Epithelial cell of prostate (primary cell): Measurements from ENCODE around the gene CHIT1.
"Not testable (repeated sequence)": the region's sequence is repeated elsewhere in the genome, so short reads cannot be mapped to it uniquely, and the experiment has no call there.

Experiments
- DNase-seq: peaks from one replicate; pipeline ENCODE4 v3.0.0-alpha.2; 2011; ENCODE audit warnings: low read depth, low spot score
- H3K27ac ChIP-seq: fragments of 450-650 bp; 2 replicates; pipeline ENCODE4 v1.5.1; 2017; ENCODE audit warnings: mild to moderate bottlenecking

Gene CHIT1

DNA sequence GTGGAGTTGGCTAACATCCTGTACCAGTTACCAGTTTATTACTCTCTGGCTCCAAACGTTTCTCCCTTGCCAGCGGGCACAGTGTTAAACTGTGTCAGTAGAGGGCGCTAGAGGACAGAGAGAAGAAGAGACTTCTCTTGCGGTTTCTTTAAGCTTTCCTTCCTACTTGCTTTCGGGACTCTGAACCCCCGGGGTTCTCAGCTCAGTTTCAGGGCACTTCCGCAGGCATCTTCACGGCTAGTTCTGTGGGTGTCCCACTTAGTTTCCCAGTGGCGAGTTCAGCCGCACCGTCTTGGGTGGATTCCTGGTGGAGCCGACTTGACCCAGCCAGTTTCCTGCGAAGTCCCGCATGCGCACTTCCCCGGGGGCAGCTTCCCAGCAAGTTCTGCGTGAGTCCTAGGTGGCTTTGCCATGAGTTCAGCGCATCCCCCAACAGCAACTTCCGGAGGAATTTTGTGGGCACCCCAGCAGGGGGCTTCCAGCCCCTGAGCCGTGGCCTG, 37.9 kb upstream of the CHIT1 start:
- DNase-seq, result no peak
- peak overlapping the region; percentile 38 for H3K27ac ChIP-seq

DNA sequence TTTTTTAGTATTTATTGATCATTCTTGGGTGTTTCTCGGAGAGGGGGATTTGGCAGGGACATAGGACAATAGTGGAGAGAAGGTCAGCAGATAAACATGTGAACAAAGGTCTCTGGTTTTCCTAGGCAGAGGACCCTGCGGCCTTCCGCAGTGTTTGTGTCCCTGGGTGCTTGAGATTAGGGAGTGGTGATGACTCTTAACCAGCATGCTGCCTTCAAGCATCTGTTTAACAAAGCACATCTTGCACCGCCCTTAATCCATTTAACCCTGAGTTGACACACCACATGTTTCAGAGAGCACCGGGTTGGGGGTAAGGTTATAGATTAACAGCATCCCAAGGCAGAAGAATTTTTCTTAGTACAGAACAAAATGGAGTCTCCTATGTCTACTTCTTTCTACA, 36.7 kb upstream of the CHIT1 start:
- H3K27ac ChIP-seq, result peak overlapping the region; percentile 76
- DNase-seq, result not testable (repeated sequence)

DNA sequence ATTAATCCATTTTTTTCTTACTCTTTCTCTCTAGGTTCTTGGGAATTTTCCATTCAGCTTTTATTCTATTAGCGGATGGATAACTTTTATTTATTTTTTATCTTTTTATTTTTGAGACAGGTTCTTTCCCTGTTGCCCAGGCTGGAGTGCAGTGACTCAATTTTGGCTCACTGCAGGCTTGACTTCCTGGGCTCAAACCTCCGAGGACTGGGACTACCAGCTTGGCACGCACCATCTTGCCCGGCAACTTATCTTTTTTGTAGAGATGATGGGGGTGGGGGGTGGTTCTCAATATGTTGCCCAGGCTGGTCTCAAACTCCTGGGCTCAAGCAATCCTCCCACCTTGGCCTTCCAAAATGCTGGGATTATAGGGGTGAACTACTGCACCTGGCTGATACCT, 36.1 kb upstream of the CHIT1 start:
- peak overlapping the region; percentile 76 for H3K27ac ChIP-seq
- no peak for DNase-seq

DNA sequence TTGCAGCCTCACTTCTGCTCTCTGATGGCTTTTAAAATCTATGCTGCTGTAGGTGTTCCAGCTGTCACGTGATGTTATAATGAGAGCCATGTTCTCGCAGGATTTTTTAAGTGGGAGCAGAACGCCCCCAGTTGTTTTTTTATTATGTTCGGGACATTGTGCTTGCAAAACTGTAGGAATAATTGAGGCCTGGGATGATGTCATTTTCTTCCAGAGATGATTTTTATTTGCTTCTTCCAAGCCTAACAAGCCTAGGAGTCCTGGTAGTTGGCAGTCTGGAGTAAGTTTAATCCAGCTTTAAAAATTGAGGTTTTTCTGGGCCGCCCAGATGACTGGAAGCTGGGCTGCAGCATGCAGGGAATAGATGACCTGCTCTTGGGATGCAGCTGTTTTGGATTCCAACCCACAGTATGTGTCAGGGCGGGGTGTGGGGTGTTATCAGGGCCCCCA, 34.6 kb upstream of the CHIT1 start:
- no peak for DNase-seq
- H3K27ac ChIP-seq, result peak overlapping the region; percentile 76

DNA sequence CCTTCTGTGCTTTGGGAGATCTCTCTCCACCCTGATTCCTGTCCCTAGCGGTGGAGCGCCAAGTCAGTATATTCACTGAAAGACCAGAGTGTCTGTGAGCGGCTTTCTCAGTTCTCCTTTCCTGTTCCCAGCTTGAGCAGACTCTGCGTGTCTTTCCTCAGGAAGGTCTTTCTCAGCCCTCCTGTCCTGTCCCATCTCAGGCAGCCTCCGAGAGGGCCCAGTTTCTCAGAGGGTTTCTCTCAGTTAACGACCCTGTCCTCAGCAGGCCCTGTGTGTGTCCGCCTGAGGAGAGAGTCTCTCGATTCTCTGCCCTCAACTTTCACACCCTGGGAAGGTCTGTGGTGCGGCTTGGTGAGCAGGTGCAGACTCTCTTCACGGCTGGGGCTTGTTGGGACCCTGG, 34.0 kb upstream of the CHIT1 start:
- no peak overlapping the region for H3K27ac ChIP-seq
- DNase-seq, result no peak

DNA sequence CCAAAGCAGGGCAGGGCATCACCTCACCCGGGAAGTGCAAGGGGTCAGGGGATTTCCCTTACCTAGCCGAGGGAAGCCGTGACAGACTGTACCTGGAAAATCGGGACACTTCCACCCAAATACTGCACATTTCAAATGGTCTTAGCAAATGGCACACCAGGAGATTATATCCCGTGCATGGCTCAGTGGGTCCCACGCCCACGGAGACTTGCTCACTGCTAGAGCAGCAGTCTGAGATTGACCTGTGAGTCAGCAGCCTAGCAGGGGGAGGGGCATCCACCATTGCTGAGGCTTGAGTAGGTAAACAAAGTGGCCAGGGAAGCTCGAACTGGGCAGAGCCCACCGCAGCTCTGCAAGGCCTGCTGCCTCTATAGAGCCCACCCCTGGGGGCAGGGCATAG, 27.2 kb upstream of the CHIT1 start:
- DNase-seq, result not testable (repeated sequence)

DNA sequence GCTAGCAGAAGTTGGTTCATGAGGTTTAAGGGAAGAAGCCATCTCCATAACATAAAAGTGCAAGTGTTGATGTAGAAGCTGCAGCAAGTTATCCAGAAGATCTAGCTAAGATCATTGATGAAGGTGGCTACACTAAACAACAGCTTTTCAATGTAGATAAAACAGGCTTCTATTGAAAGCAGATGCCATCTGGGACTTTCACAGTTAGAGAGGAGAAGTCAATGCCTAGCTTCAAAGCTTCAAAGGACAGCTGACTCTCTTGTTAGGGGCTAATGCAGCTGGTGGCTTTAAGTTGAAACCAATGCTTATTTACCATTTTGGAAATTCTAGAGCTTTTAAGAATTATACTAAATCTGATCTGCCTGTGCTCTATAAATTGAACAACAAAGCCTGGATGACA, 25.3 kb upstream of the CHIT1 start:
- not testable (repeated sequence) for DNase-seq, H3K27ac ChIP-seq

More for the DNA sequence above, 27.2 kb upstream of the CHIT1 start:
- not testable (repeated sequence) for H3K27ac ChIP-seq

DNA sequence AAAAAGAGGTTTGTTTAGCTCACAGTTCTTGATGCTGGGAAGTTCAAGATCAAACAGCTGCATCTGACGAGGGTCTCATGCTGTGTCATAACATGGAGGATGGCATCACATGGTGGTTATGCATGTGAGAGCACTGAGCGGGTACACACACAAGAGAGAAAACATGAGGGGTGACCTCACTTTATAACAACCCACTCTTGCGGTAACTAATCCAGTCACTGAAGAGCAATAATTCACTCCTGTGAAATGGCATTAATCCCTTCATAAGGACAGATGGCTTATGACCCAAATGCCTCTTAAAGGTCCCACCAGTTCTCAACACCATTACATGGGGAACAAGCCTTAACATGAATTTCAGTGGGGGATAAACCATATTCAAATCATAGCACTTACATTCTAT, 23.2 kb upstream of the CHIT1 start:
- no peak for DNase-seq

DNA sequence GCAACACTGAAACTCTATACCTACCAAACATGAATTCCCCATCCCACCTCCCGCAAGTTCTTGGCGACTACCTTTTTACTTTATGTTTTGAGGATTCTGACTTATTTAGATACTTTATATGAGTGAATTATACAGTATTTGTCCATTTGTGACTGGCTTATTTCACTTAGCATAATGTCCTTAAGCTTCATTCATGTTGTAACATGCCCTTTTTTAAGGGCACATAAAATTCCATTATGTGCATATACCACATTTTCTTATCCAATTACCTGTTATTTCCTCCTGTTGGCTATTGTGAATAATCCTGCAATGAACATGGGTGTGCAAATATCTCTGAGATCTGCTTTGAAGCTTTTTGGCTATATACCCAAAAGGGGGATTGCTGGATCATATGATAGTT, 22.0 kb upstream of the CHIT1 start:
- no peak for DNase-seq
- H3K27ac ChIP-seq, result peak overlapping the region; percentile 67

More for the DNA sequence above, 23.2 kb upstream of the CHIT1 start:
- no peak overlapping the region for H3K27ac ChIP-seq

DNA sequence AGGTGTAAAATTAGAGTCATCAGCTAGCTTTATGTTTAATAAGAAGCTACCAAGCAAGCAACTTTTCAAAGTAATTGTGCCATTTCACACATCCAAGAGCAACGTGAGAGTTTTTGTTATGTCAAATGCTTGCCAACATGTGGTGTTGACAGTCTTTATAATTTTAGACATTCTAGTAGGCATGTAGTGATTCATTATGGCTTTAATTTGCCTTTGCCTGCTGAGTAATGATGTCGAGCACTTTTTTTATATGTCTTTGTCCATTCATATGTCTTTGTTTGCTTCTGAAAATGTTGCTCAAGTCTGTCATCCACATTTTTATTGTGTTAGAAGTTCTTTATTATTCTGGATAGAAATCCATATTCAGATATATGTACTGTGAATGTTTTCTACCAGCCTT, 21.4 kb upstream of the CHIT1 start:
- peak overlapping the region; percentile 67 for H3K27ac ChIP-seq
- peak; percentile 55 for DNase-seq

DNA sequence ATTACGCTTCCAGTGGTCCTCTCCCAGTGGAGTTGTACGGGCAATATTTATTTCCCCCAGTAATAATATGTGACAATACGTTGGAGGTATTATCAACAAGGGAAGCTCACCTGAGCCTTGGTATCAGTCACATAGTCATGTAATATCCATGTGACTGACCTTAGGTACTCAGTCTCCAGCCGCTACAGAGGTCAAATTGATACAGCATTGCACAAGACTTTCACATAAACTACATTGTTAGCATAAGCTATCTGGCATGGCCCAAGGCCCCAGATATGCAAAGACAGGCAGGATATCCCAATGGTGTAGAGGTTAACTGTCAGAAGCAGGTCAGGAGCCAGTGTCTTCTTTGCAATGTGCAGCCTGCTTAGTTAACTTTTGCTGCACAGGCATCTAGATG, 15.3 kb upstream of the CHIT1 start:
- DNase-seq, result no peak

DNA sequence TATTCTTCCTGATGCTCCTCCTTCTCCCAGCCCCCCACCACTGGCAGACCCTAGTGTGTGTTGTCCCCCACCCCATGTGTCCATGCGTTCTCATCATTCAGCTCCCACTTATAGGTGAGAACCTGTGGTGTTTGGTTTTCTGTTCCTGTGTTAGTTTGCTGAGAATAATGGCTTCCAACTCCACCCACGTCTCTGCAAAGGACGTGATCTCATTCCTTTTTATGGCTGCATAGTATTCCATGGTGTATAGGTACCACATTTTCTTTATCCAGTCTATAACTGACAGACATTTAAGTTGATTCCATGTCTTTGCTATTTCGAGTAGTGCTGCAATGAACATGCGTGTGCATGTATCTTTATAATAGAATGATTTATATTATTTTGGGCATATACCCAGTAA, 12.2 kb upstream of the CHIT1 start:
- DNase-seq, H3K27ac ChIP-seq: not testable (repeated sequence)

More for the DNA sequence above, 15.3 kb upstream of the CHIT1 start:
- H3K27ac ChIP-seq, result no peak overlapping the region

DNA sequence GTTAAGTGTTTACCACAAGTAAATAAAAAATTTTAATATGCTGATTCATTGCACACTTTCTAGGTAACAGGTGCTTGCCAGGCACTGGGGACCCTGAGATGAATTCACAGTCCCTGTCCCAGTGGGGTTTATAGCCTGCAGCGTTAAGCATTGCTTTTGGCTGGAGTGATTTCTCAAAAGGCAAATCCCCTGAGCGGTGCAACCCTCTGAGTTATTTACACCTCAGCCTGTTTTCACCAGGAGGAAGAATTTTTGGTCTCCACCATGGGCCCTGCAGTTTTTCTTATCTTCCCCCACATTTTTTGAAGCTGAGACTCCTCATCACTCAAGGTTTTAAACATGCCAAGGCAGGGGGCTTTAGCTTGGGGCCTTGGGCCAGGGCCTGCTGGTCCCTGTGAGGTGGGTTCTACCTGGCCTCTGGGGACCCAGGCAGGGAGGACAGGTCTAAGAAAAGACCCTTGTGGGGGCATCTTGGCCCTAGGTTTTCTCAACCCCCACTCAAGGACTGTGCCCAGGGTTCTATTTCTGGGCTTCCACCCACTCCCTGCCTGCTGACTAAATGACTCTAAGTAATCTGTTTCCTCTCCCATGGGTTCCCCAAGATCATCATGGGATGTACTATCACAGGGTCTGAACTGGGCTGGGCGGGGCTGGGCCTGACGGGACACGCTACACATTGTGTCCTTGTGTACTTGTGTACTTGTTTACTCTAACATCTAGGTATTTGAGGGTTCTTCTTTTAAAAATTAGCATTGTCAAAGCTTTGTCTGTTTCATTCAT, 10.2 kb upstream of the CHIT1 start:
- no peak for DNase-seq

DNA sequence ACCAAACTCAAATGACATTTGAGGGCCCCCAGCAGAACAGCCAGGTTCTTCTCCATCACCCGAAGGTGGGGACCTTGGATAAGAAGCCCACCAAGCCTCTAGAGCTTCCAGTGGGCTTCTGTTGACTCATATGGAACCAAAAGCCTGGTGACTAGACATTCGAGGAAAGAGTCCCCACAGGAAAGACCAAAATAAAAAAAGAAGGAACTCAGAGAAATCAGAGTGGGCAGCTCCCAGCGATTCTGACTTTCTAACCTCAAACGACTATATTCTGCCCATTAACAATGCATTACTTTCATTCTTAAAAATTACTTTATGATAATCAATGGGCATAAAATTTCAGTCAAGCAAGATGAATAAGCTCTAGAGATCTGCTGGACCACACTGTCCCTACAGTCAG, 9.6 kb upstream of the CHIT1 start:
- no peak for DNase-seq
- H3K27ac ChIP-seq, result no peak overlapping the region

More for the DNA sequence above, 10.2 kb upstream of the CHIT1 start:
- no peak overlapping the region for H3K27ac ChIP-seq

DNA sequence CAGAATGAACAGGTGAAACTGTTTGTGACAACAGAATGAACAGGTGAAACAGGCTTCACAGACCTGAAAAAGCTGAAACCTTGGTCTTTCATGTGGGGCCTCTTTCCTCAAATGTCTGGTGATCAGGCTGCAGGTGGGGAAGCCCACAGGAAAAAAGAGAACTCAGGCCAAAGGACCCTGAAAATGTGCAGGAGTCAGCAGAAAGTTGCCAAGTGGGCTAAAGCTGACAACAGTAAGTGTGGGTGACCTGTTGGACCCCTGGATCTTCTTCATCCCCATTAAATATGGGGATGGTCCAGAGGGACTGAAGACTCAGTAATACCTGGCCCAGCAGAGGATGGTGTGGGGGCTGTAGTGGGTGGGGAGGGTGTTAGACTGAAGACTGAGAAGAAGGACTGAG, 9.1 kb upstream of the CHIT1 start:
- H3K27ac ChIP-seq, result no peak overlapping the region
- no peak for DNase-seq

DNA sequence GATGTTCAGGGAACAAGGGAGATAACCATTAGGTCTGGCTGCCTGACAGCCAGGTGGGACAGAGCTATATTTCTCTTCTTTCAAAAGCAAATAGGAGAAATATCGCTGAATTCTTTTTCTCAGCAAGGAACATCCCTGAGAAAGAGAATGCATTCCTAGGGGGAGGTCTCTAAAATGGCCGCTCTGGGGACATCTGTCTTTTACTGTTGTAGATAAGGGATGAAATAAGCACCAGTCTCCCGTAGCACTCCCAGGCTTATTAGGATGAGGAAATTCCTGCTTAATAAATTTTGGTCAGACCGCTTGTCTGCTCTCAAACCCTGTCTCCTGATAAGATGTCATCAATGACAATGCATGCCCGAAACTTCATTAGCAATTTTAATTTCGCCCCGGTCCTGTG, 5.4 kb upstream of the CHIT1 start:
- DNase-seq, result not testable (repeated sequence)

DNA sequence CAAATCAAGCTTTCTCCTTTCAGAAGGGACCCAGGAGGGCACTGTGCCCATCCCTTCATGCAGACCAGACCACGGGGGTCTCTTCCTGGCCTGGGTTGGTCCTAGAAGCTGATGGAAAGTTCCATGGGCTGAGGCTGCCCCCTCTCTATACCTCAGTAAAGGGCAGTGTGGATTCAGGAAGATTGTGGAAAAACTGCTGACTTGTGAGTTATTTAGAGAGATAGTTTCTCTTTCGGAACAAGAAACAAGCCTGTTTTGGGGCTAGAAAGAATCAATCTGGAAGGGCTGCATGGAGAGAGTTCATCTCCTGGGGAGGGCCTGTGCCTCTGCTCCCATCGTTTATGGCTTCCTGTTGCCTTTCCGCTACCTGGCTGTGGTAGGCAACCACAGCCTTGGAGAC, 803 bp downstream of the CHIT1 start:
- H3K27ac ChIP-seq, result no peak overlapping the region
- DNase-seq, result no peak

More for the DNA sequence above, 5.4 kb upstream of the CHIT1 start:
- H3K27ac ChIP-seq, result not testable (repeated sequence)

DNA sequence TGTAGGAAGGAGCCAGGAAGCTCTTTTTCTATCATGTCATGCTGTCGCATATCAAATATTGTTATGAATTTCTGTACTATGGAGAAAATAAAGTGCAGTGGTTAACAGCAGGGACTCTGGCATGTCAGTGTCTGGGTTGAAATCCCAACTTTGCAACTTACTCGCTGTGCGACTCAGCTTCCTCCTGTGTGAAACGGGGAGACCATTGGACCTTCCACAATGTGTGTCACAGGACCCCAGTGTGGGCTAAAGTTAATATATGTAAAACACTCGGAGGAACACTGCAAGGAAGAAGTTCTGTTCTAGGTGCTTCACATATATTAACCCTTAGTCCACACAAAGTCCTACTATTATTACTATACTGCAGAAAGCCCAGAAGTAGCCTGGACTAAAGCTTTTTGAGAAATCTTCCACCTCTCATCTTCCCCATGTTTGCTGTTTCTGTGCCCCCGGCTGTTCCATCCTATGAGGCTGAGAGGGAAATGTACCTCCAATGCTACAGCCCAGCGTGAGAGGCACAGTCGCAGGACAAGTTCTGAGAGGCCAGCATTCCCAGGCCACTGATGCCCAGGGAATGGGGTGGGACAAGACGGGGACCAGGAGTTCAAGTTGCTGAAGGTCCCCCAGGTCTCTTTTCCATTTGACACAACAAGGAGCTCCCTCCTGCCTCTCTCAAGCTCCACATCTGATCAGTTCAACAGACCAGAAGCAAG, 1.9 kb downstream of the CHIT1 start:
- no peak for DNase-seq
- no peak overlapping the region for H3K27ac ChIP-seq

DNA sequence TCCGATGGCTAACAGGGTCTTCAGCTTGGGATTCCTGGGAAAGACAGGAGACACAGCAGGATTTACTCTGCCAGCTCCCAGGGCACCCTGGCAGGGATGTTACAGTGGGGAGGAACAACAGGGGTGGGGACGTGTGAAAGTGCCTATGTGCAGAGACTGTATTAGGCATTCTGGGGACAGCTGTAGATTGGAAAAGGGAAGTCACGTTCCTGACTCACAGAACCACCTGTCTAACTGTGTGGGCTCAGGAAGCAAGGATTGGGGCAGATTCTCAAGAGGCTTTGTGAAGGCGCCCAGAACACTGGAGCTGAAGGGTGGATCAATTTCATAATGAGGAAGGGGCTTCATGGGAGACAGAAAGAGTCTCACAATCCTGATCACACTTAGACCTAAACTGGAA, 4.4 kb downstream of the CHIT1 start:
- no peak for DNase-seq
- no peak overlapping the region for H3K27ac ChIP-seq

DNA sequence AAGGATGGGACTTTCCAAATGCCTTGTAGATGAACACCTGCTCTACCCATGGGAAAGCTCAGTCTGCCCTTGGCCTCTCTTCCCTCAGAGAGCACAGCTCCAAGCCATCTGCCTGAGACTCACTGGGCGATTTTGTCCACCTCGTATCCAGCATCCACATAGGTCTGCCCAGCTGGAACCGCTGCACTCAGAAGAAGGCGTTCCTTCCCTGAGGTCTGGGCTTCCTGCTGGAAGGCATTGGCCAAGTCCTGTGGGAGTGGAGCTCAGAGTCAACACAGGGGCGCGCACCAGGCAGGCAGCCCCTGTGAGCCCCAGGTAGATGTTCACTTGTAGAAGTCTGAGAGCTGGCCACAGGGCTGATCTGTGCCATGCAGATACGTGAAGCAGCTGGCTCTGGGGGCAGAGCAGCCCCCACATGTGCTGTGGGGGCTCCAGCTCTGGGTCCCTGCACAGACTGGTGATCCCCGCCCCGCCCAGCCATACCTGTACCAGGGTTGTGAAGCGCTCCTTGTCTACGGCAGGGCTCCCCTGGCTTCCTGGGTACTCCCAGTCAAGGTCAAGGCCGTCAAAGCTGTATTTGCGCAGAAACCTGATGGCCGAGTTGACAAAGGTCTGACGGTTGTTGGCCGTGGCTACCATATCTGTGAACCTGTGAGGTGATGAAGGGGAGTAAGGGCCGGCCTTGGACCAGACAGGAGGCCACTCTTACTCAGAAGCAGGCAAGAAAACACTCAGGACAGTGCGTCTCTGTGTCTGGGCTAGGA, 6.3 kb downstream of the CHIT1 start:
- no peak overlapping the region for H3K27ac ChIP-seq
- DNase-seq, result no peak

DNA sequence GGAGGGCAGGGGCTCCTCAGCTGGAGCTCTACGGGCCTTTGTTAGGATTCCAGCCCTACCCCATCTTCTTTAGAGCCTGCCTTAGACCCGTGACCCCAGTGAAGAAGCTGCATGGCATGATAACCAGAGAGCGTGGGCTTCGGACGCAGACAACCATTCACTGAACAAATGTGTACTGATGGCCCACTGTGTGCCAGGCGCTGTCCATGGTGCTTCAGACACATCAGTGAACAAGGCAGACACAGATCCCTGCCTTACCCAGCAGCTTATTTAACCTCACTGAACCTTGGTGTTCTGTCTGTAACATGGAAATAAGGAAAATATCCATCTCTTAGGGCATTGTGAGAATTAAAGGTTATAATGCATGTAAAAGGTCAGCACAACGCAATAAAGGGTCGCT, 9.5 kb downstream of the CHIT1 start:
- no peak for DNase-seq
- no peak overlapping the region for H3K27ac ChIP-seq
